Measurements from ENCODE around the gene KLK2.

GRCh38 chr19:50829801-50830200 lies 43.4 kb upstream of the KLK2 start:
- TF ChIP-seq, protein P1, sequence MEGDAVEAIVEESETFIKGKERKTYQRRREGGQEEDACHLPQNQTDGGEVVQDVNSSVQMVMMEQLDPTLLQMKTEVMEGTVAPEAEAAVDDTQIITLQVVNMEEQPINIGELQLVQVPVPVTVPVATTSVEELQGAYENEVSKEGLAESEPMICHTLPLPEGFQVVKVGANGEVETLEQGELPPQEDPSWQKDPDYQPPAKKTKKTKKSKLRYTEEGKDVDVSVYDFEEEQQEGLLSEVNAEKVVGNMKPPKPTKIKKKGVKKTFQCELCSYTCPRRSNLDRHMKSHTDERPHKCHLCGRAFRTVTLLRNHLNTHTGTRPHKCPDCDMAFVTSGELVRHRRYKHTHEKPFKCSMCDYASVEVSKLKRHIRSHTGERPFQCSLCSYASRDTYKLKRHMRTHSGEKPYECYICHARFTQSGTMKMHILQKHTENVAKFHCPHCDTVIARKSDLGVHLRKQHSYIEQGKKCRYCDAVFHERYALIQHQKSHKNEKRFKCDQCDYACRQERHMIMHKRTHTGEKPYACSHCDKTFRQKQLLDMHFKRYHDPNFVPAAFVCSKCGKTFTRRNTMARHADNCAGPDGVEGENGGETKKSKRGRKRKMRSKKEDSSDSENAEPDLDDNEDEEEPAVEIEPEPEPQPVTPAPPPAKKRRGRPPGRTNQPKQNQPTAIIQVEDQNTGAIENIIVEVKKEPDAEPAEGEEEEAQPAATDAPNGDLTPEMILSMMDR (conservative IDR thresholded peaks at IDR 0.05): no peak
- TF ChIP-seq EZH2 (IDR thresholded peaks at IDR 0.05; ENCODE audit: low read depth): no peak
